Activated naive CD4-positive, alpha-beta T cell (primary cell): ENCODE measurements around the gene UPK1B.
A peak's percentile ranks its signal among the peaks of the same experiment; 100 is the strongest.
"Not testable (repeated sequence)": the region's sequence is repeated elsewhere in the genome, so short reads cannot be mapped to it uniquely, and the experiment has no call there.

Experiments
- DNase-seq, 4 experiments: peaks; one replicate each; lab custom pipeline; 2025; lab: John Stamatoyannopoulos, UW

Gene UPK1B

GRCh38 chr3:119225121-119225520, 51.7 kb downstream of the UPK1B start:
- no peak for DNase-seq

- DNase-seq = no peak
Measured at GRCh38 chr3:119227070-119227850, 53.9 kb downstream of the UPK1B start.

GRCh38 chr3:119228373-119229145, 55.2 kb downstream of the UPK1B start:
- no peak for DNase-seq

- DNase-seq = no peak
Measured at GRCh38 chr3:119229190-119229589, 55.8 kb downstream of the UPK1B start.

- no peak for DNase-seq
Measured at GRCh38 chr3:119230071-119230470, 56.7 kb downstream of the UPK1B start.

- DNase-seq = no peak
Measured at GRCh38 chr3:119230745-119231144, 57.3 kb downstream of the UPK1B start.

GRCh38 chr3:119234610-119235009, 61.2 kb downstream of the UPK1B start:
- DNase-seq = no peak

GRCh38 chr3:119235151-119235550, 61.8 kb downstream of the UPK1B start:
- DNase-seq = no peak

GRCh38 chr3:119236756-119237155, 63.4 kb downstream of the UPK1B start:
- peak in 1 of 4 experiments; percentile 3 for DNase-seq

- DNase-seq = no peak
Measured at GRCh38 chr3:119237299-119237698, 63.9 kb downstream of the UPK1B start.

GRCh38 chr3:119238363-119238762, 65.0 kb downstream of the UPK1B start:
- no peak for DNase-seq

- no peak for DNase-seq
Measured at GRCh38 chr3:119239206-119239820, 65.9 kb downstream of the UPK1B start.

GRCh38 chr3:119240101-119240590, 66.7 kb downstream of the UPK1B start:
- no peak for DNase-seq

GRCh38 chr3:119240591-119241434, 67.4 kb downstream of the UPK1B start, which contains the start of gene B4GALT4:
B4GALT4 (minus strand) TSS chr3:119240878; CDS start chr3:119230099, 10,779 bp downstream.
- peak; percentile 21 to 59 (median 36) for DNase-seq

- DNase-seq = not testable (repeated sequence)
Measured at GRCh38 chr3:119242387-119243057, 69.1 kb downstream of the UPK1B start.

GRCh38 chr3:119243058-119243529, 69.7 kb downstream of the UPK1B start:
- DNase-seq = not testable (repeated sequence)

- DNase-seq = no peak
Measured at GRCh38 chr3:119243712-119244111, 70.3 kb downstream of the UPK1B start.

- DNase-seq = no peak
Measured at GRCh38 chr3:119245778-119246177, 72.4 kb downstream of the UPK1B start.
